ENCODE measurements around the gene RNF213.

Gene RNF213

GRCh38 chr17:80430446-80431245 is 170.0 kb downstream of the RNF213 start:
- H3K36me3 ChIP-seq (ENCODE audit: low read length) = no peaks in the 10 kb centered on the region

GRCh38 chr17:80431246-80432195 is 170.9 kb downstream of the RNF213 start:
- H3K36me3 ChIP-seq (ENCODE audit: low read length) = no peaks in the 10 kb centered on the region
- TF ChIP-seq CTCF (IDR thresholded peaks at IDR 0.05; ENCODE audit: insufficient read depth, low read length, poor library complexity, severe bottlenecking) = no peak
- TF ChIP-seq EZH2phosphoT487 (conservative IDR thresholded peaks at IDR 0.05; ENCODE audit: low read length) = no peak
- no peaks in the 10 kb centered on the region for H4K20me1 ChIP-seq (ENCODE audit: low read depth, low read length)
- no peak overlapping the region for H3K9ac ChIP-seq (ENCODE audit: low read length)
- no peaks in the 10 kb centered on the region for H3K79me2 ChIP-seq (ENCODE audit: insufficient read depth, low read length)
- H3K27ac ChIP-seq (ENCODE audit: low read depth, low read length) = no peak overlapping the region
- H3K9me3 ChIP-seq (ENCODE audit: insufficient read depth, low read length) = no peaks in the 10 kb centered on the region
- H3K4me3 ChIP-seq (ENCODE audit: insufficient read depth, low read length, poor library complexity, severe bottlenecking) = no peak overlapping the region
- no peaks in the 10 kb centered on the region for H3K27me3 ChIP-seq (ENCODE audit: low read length)
- H2AFZ ChIP-seq (ENCODE audit: low read depth, low read length, severe bottlenecking) = no peak overlapping the region
- no peaks in the 10 kb centered on the region for H3K9me2 ChIP-seq (replicated peaks; ENCODE audit: insufficient read depth, low read length)
- no peak overlapping the region for H3K4me2 ChIP-seq (ENCODE audit: low read depth, low read length, poor library complexity, severe bottlenecking)
- no peaks in the 10 kb centered on the region for H3F3A ChIP-seq (ENCODE audit: insufficient read depth)

More at GRCh38 chr17:80430446-80431245, 170.0 kb downstream of the RNF213 start:
- no peak overlapping the region for H3K9ac ChIP-seq (ENCODE audit: low read length)
- H3K4me2 ChIP-seq (ENCODE audit: low read depth, low read length, poor library complexity, severe bottlenecking) = no peak overlapping the region
- no peaks in the 10 kb centered on the region for H3F3A ChIP-seq (ENCODE audit: insufficient read depth)
- H3K27ac ChIP-seq (ENCODE audit: low read depth, low read length) = no peak overlapping the region
- no peak overlapping the region for H3K4me3 ChIP-seq (ENCODE audit: insufficient read depth, low read length, poor library complexity, severe bottlenecking)
- no peaks in the 10 kb centered on the region for H3K27me3 ChIP-seq (ENCODE audit: low read length)
- H3K9me2 ChIP-seq (replicated peaks; ENCODE audit: insufficient read depth, low read length) = no peaks in the 10 kb centered on the region
- H2AFZ ChIP-seq (ENCODE audit: low read depth, low read length, severe bottlenecking) = no peak overlapping the region
- no peaks in the 10 kb centered on the region for H3K9me3 ChIP-seq (ENCODE audit: insufficient read depth, low read length)
- TF ChIP-seq CTCF (IDR thresholded peaks at IDR 0.05; ENCODE audit: insufficient read depth, low read length, poor library complexity, severe bottlenecking) (no peak), EZH2phosphoT487 (conservative IDR thresholded peaks at IDR 0.05; ENCODE audit: low read length) (no peak)
- no peaks in the 10 kb centered on the region for H3K79me2 ChIP-seq (ENCODE audit: insufficient read depth, low read length)
- no peaks in the 10 kb centered on the region for H4K20me1 ChIP-seq (ENCODE audit: low read depth, low read length)

- no peaks in the 10 kb centered on the region for H3F3A ChIP-seq (ENCODE audit: insufficient read depth)
- no peak overlapping the region for H3K9ac ChIP-seq (ENCODE audit: low read length)
- no peaks in the 10 kb centered on the region for H3K27me3 ChIP-seq (ENCODE audit: low read length)
- no peak overlapping the region for H2AFZ ChIP-seq (ENCODE audit: low read depth, low read length, severe bottlenecking)
- no peak overlapping the region for H3K4me3 ChIP-seq (ENCODE audit: insufficient read depth, low read length, poor library complexity, severe bottlenecking)
- no peaks in the 10 kb centered on the region for H3K9me2 ChIP-seq (replicated peaks; ENCODE audit: insufficient read depth, low read length)
- no peaks in the 10 kb centered on the region for H4K20me1 ChIP-seq (ENCODE audit: low read depth, low read length)
- no peaks in the 10 kb centered on the region for H3K79me2 ChIP-seq (ENCODE audit: insufficient read depth, low read length)
- no peaks in the 10 kb centered on the region for H3K9me3 ChIP-seq (ENCODE audit: insufficient read depth, low read length)
- TF ChIP-seq CTCF (IDR thresholded peaks at IDR 0.05; ENCODE audit: insufficient read depth, low read length, poor library complexity, severe bottlenecking) (no peak), EZH2phosphoT487 (conservative IDR thresholded peaks at IDR 0.05; ENCODE audit: low read length) (no peak)
- no peak overlapping the region for H3K4me2 ChIP-seq (ENCODE audit: low read depth, low read length, poor library complexity, severe bottlenecking)
- no peaks in the 10 kb centered on the region for H3K36me3 ChIP-seq (ENCODE audit: low read length)
- H3K27ac ChIP-seq (ENCODE audit: low read depth, low read length) = no peak overlapping the region
These were observed 171.8 kb downstream of the RNF213 start for GRCh38 chr17:80432350-80432955.

All from SU-DHL-6 (cell line).